HG02981 (cell line): ENCODE data around the gene BTBD9.
"Not testable (repeated sequence)": the region's sequence is repeated elsewhere in the genome, so short reads cannot be mapped to it uniquely, and the experiment has no call there.

ENCODE experiments used
- ATAC-seq: cut with Tn5 transposase; IDR thresholded peaks from one replicate; pipeline ENCODE4 v1.9.1; 2021; ENCODE audit warnings: mild to moderate bottlenecking, moderate library complexity; ENCODE audit not compliant: unreplicated experiment

Gene BTBD9

GRCh38 chr6:38353310-38354036 lies 286.3 kb downstream of the BTBD9 start:
- no peak for ATAC-seq

GRCh38 chr6:38352636-38353035 lies 287.1 kb downstream of the BTBD9 start:
- ATAC-seq, result no peak

- ATAC-seq, result no peak
Observed at GRCh38 chr6:38350942-38351341, 288.8 kb downstream of the BTBD9 start.

- ATAC-seq, result no peak
Observed at GRCh38 chr6:38350220-38350619, 289.5 kb downstream of the BTBD9 start.

GRCh38 chr6:38349795-38350194 lies 289.9 kb downstream of the BTBD9 start:
- ATAC-seq, result no peak

GRCh38 chr6:38349221-38349620 lies 290.5 kb downstream of the BTBD9 start:
- ATAC-seq, result no peak

- ATAC-seq, result no peak
Observed at GRCh38 chr6:38348371-38348770, 291.4 kb downstream of the BTBD9 start.

- ATAC-seq, result not testable (repeated sequence)
Observed at GRCh38 chr6:38347829-38348228, 291.9 kb downstream of the BTBD9 start.

GRCh38 chr6:38346291-38347079 lies 293.2 kb downstream of the BTBD9 start:
- no peak for ATAC-seq

- no peak for ATAC-seq
Observed at GRCh38 chr6:38345586-38345985, 294.1 kb downstream of the BTBD9 start.

GRCh38 chr6:38341496-38341895 lies 298.2 kb downstream of the BTBD9 start:
- ATAC-seq, result no peak

GRCh38 chr6:38339914-38340313 lies 299.8 kb downstream of the BTBD9 start:
- no peak for ATAC-seq

GRCh38 chr6:38337819-38338465 lies 301.8 kb downstream of the BTBD9 start:
- no peak for ATAC-seq

GRCh38 chr6:38336922-38337321 lies 302.8 kb downstream of the BTBD9 start:
- ATAC-seq, result no peak

GRCh38 chr6:38326837-38327236 lies 312.9 kb downstream of the BTBD9 start:
- ATAC-seq, result no peak

GRCh38 chr6:38323216-38323615 lies 316.5 kb downstream of the BTBD9 start:
- ATAC-seq, result no peak

- no peak for ATAC-seq
Observed at GRCh38 chr6:38322138-38322537, 317.6 kb downstream of the BTBD9 start.

GRCh38 chr6:38320843-38321242 lies 318.9 kb downstream of the BTBD9 start:
- ATAC-seq, result peak; percentile 39

GRCh38 chr6:38320358-38320757 lies 319.4 kb downstream of the BTBD9 start:
- no peak for ATAC-seq

GRCh38 chr6:38319256-38320212 lies 320.2 kb downstream of the BTBD9 start:
- no peak for ATAC-seq
